ENCODE measurements around the gene ADAMTSL1.

The ADAMTSL1 gene

GRCh38 chr9:18698992-18699391 lies 225.0 kb downstream of the ADAMTSL1 start:
- in situ Hi-C loops (cut with MboI; ENCODE audit: low pct_unique_long_range_greater_than_20kb, low sequenced_read_pairs, unreplicated experiment): no loop called here
- no peak for TF ChIP-seq CTCF (IDR thresholded peaks at IDR 0.05; ENCODE audit: extremely low read depth, insufficient read depth, missing control alignments)
- DNase-seq (ENCODE audit: low spot score): no peak

DNA sequence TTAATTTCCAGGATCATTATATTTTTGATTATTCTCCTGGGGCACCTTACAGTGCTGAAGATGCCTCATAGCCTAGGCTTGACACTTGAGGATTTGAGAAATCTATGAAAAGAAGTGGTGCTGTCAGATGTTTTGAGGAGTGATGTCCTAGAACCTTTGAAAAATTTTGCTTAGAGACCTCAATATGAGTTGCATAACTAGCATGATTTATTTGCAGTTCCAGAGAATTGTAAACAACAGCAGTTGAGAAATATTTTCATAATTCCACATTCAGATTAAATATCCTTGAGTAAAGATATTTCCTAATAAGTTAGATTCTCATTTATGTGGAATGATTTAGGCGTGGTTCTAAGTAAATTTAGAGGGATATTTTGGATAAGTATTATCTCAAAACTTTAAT lies 225.8 kb downstream of the ADAMTSL1 start:
- TF ChIP-seq CTCF (IDR thresholded peaks at IDR 0.05; ENCODE audit: extremely low read depth, insufficient read depth, missing control alignments): no peak
- in situ Hi-C loops (cut with MboI; ENCODE audit: low pct_unique_long_range_greater_than_20kb, low sequenced_read_pairs, unreplicated experiment): no loop called here
- no peak for DNase-seq (ENCODE audit: low spot score)

- no peak for TF ChIP-seq CTCF (IDR thresholded peaks at IDR 0.05; ENCODE audit: extremely low read depth, insufficient read depth, missing control alignments)
- DNase-seq (ENCODE audit: low spot score): no peak
- in situ Hi-C loops (cut with MboI; ENCODE audit: low pct_unique_long_range_greater_than_20kb, low sequenced_read_pairs, unreplicated experiment): no loop called here
These were observed 226.8 kb downstream of the ADAMTSL1 start for GRCh38 chr9:18700714-18701113.

GRCh38 chr9:18703151-18703900 lies 229.4 kb downstream of the ADAMTSL1 start:
- no peak for DNase-seq (ENCODE audit: low spot score)
- in situ Hi-C loops (cut with MboI; ENCODE audit: low pct_unique_long_range_greater_than_20kb, low sequenced_read_pairs, unreplicated experiment): no loop called here
- TF ChIP-seq CTCF (IDR thresholded peaks at IDR 0.05; ENCODE audit: extremely low read depth, insufficient read depth, missing control alignments): no peak

- no peak for TF ChIP-seq CTCF (IDR thresholded peaks at IDR 0.05; ENCODE audit: extremely low read depth, insufficient read depth, missing control alignments)
- DNase-seq (ENCODE audit: low spot score): no peak
- in situ Hi-C loops (cut with MboI; ENCODE audit: low pct_unique_long_range_greater_than_20kb, low sequenced_read_pairs, unreplicated experiment): no loop called here
These were observed 230.0 kb downstream of the ADAMTSL1 start for GRCh38 chr9:18703901-18704379.

DNA sequence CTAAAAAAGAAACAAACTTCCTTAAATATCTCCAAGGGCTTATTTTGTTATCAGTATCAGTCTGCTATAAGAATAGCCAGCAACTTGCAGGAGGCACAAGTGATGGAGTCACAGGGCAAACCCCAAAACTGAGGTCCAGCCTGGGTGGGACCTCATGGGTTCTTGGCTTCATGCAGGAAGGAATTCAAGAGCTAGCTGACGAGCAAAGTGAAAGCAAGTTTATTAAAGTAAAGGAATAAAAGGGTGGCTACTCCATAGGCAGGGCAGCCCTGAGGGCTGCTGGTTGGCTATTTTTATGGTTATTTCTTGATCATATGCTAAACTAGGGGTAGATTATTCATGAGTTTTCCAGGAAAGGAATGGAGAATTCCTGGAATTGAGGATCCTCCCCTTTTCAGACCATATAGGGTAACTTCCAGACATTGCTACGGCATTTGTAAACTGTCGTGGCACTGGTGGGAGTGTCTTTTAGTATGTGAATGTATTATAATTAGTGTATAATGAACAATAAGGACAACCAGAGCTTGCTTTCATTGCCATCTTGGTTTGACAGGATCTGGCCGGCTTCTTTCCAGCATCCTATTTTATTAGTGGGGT lies 231.9 kb downstream of the ADAMTSL1 start:
- in situ Hi-C loops (cut with MboI; ENCODE audit: low pct_unique_long_range_greater_than_20kb, low sequenced_read_pairs, unreplicated experiment): no loop called here
- no peak for TF ChIP-seq CTCF (IDR thresholded peaks at IDR 0.05; ENCODE audit: extremely low read depth, insufficient read depth, missing control alignments)
- DNase-seq (ENCODE audit: low spot score): no peak
